ENCODE results near the gene HAUS7. TPM values are rescaled to one million over a fixed set of nuclear protein-coding genes. Genes with fewer than 3 reads are reported as not detected.

HAUS7 gene
- polyA plus RNA-seq, 2 of the 4 experiments (the other 2 are of a cell fraction) = 39.1 to 53.6 TPM

- H3K4me1 ChIP-seq = no peaks in the 10 kb centered on the region
- TF ChIP-seq SMC3 (IDR thresholded peaks at IDR 0.05) = no peak
- no peak for TF ChIP-seq HEYL (CRISPR knock-in tag; IDR thresholded peaks at IDR 0.05)
- FAIRE-seq (no peak), ATAC-seq (no peak), DNase-seq (ENCODE audit: low read depth in 1 of 2, low spot score in 1 of 2) (no peak)
- H3K4me3 ChIP-seq = no peak overlapping the region
- WGBS (ENCODE audit: missing lambda C conversion rate) = 98% methylated on average over 15 of the region's 21 CpGs
- CTCF ChIA-PET = interaction anchor here (1.2 to 2.7 kb wide), 2 partner anchors 12 to 20 kb away, joined by 3 to 13 read pairs; no protein-coding TSS in a partner anchor
- POLR2A ChIA-PET = no interaction called here
- H3K4me2 ChIP-seq = no peak overlapping the region
- no peak overlapping the region for H3K27ac ChIP-seq
- H3K9me3 ChIP-seq = no peaks in the 10 kb centered on the region
Observed at GRCh38 chrX:153448556-153449367, 21.6 kb downstream of the HAUS7 start.

- FAIRE-seq (no peak), ATAC-seq (no peak), DNase-seq (ENCODE audit: low read depth in 1 of 2, low spot score in 1 of 2) (no peak)
- no peaks in the 10 kb centered on the region for H3K9me3 ChIP-seq
- ChIA-PET CTCF (interaction anchor here (2.7 kb wide), 1 partner anchor 13 kb away, joined by 13 read pairs; no protein-coding TSS in a partner anchor), POLR2A (no interaction called here)
- no peak overlapping the region for H3K4me3 ChIP-seq
- WGBS (ENCODE audit: missing lambda C conversion rate) = 80% methylated on average over 7 of the region's 8 CpGs
- TF ChIP-seq ELK1 (IDR thresholded peaks at IDR 0.05; ENCODE audit: low read depth, low read length) (no peak), FOXS1 (CRISPR knock-in tag; IDR thresholded peaks at IDR 0.05) (no peak), PBX3 (IDR thresholded peaks at IDR 0.05) (no peak), RARB (CRISPR knock-in tag; IDR thresholded peaks at IDR 0.05) (no peak), RFX5 (IDR thresholded peaks at IDR 0.05) (no peak), BCL3 (IDR thresholded peaks at IDR 0.05) (no peak), PHF8 (IDR thresholded peaks at IDR 0.05; ENCODE audit: borderline replicate concordance, low read depth) (no peak), ZSCAN20 (CRISPR knock-in tag; IDR thresholded peaks at IDR 0.05) (no peak), ATOH8 (CRISPR knock-in tag; IDR thresholded peaks at IDR 0.05; ENCODE audit: low read depth) (no peak), EHF (CRISPR knock-in tag; IDR thresholded peaks at IDR 0.05) (no peak), ZNF302 (CRISPR knock-in tag; IDR thresholded peaks at IDR 0.05) (no peak), CTCF (IDR thresholded peaks at IDR 0.05) (no peak), HOXB13 (CRISPR knock-in tag; IDR thresholded peaks at IDR 0.05; ENCODE audit: low read depth) (no peak), E2F6 (IDR thresholded peaks at IDR 0.05; ENCODE audit: borderline replicate concordance, low read depth) (no peak), EP300 (IDR thresholded peaks at IDR 0.05) (no peak), SMC3 (IDR thresholded peaks at IDR 0.05) (no peak)
- no peaks in the 10 kb centered on the region for H3K4me1 ChIP-seq
- no peak overlapping the region for H3K4me2 ChIP-seq
- H3K27ac ChIP-seq = no peak overlapping the region
Observed at GRCh38 chrX:153447581-153447960, 22.8 kb downstream of the HAUS7 start.

Data from A549 (cell line).